ENCODE measurements around the gene CFTR. TPM values are rescaled to one million over a fixed set of nuclear protein-coding genes. Genes with fewer than 3 reads are reported as not detected.

CFTR gene
- total RNA-seq, 1 donor: not detected

- Histone ChIP-seq H3K36me3 (ENCODE audit: insufficient read depth, low read length) (no peaks in the 10 kb centered on the region), H3K4me3 (ENCODE audit: insufficient read depth, low read length) (no peak overlapping the region), H4K20me1 (ENCODE audit: insufficient read depth, low read length) (no peaks in the 10 kb centered on the region), H2AFZ (ENCODE audit: low read length) (no peak overlapping the region), H3K27ac (ENCODE audit: low read depth, low read length) (no peak overlapping the region), H3K27me3 (ENCODE audit: insufficient read depth, low read length) (peaks cover 25% of the 10 kb centered on the region), H3K4me1 (ENCODE audit: insufficient read depth, low read length) (no peaks in the 10 kb centered on the region), H3K4me2 (ENCODE audit: insufficient read depth, low read length) (no peak overlapping the region), H3K79me2 (ENCODE audit: insufficient read depth, low read length) (no peaks in the 10 kb centered on the region), H3K9me3 (ENCODE audit: low read depth, low read length) (no peaks in the 10 kb centered on the region)
- DNase-seq (ENCODE audit: insufficient read length, low spot score, missing footprints): no peak
- no peak for TF ChIP-seq CTCF (IDR thresholded peaks at IDR 0.05; ENCODE audit: extremely low read depth, low read depth, low read length)
Observed at GRCh38 chr7:117478836-117479224, 995 bp upstream of the CFTR start.

- TF ChIP-seq CTCF (IDR thresholded peaks at IDR 0.05; ENCODE audit: extremely low read depth, low read depth, low read length): no peak
- Histone ChIP-seq H4K20me1 (ENCODE audit: insufficient read depth, low read length) (no peaks in the 10 kb centered on the region), H3K4me3 (ENCODE audit: insufficient read depth, low read length) (no peak overlapping the region), H3K79me2 (ENCODE audit: insufficient read depth, low read length) (no peaks in the 10 kb centered on the region), H3K27ac (ENCODE audit: low read depth, low read length) (no peak overlapping the region), H2AFZ (ENCODE audit: low read length) (no peak overlapping the region), H3K36me3 (ENCODE audit: insufficient read depth, low read length) (no peaks in the 10 kb centered on the region), H3K9me3 (ENCODE audit: low read depth, low read length) (no peaks in the 10 kb centered on the region), H3K27me3 (ENCODE audit: insufficient read depth, low read length) (peaks cover 25% of the 10 kb centered on the region), H3K4me2 (ENCODE audit: insufficient read depth, low read length) (no peak overlapping the region), H3K4me1 (ENCODE audit: insufficient read depth, low read length) (no peaks in the 10 kb centered on the region)
- DNase-seq (ENCODE audit: insufficient read length, low spot score, missing footprints): no peak
Observed at GRCh38 chr7:117480055-117480362, 184 bp downstream of the CFTR start.

DNA sequence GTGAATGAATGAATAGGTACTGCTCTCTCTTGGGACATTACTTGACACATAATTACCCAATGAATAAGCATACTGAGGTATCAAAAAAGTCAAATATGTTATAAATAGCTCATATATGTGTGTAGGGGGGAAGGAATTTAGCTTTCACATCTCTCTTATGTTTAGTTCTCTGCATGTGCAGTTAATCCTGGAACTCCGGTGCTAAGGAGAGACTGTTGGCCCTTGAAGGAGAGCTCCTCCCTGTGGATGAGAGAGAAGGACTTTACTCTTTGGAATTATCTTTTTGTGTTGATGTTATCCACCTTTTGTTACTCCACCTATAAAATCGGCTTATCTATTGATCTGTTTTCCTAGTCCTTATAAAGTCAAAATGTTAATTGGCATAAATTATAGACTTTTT is 1.2 kb downstream of the CFTR start:
- Histone ChIP-seq H3K27me3 (ENCODE audit: insufficient read depth, low read length) (peaks cover 25% of the 10 kb centered on the region), H3K9me3 (ENCODE audit: low read depth, low read length) (no peaks in the 10 kb centered on the region)

DNA sequence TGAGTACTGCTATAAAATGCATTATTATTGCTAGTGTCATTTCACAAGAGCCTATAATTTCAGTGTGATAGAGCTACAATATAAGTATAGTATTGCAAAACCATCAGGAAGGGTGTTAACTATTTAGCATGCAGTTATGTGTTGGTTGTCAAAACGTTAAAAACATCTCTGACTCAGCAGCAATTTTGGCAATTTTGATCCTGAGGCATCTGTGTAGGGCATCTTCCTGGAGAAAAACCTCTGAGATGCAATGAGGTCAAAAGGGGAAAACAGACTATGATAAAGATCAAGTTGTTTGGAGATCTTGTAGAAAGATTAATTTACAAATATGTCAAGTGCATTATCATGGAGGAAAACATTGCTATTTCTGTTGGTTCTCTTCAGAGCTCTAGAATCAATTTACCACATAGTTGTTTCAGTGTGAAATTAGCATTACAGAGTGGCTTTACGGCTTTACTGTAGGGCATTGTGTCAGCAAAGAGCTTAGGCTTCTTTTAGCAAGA is 5.3 kb downstream of the CFTR start:
- H3K4me1 ChIP-seq (ENCODE audit: insufficient read depth, low read length): no peaks in the 10 kb centered on the region
- H3K4me3 ChIP-seq (ENCODE audit: insufficient read depth, low read length): no peak overlapping the region
- no peaks in the 10 kb centered on the region for H4K20me1 ChIP-seq (ENCODE audit: insufficient read depth, low read length)
- H3K36me3 ChIP-seq (ENCODE audit: insufficient read depth, low read length): no peaks in the 10 kb centered on the region
- no peak for TF ChIP-seq CTCF (IDR thresholded peaks at IDR 0.05; ENCODE audit: extremely low read depth, low read depth, low read length)
- no peaks in the 10 kb centered on the region for H3K79me2 ChIP-seq (ENCODE audit: insufficient read depth, low read length)
- no peak overlapping the region for H3K4me2 ChIP-seq (ENCODE audit: insufficient read depth, low read length)
- H3K9me3 ChIP-seq (ENCODE audit: low read depth, low read length): no peaks in the 10 kb centered on the region
- H3K27me3 ChIP-seq (ENCODE audit: insufficient read depth, low read length): peaks cover 3% of the 10 kb centered on the region
- H2AFZ ChIP-seq (ENCODE audit: low read length): no peak overlapping the region
- DNase-seq (ENCODE audit: insufficient read length, low spot score, missing footprints): no peak
- H3K27ac ChIP-seq (ENCODE audit: low read depth, low read length): no peak overlapping the region

More for the DNA sequence above, 1.2 kb downstream of the CFTR start:
- TF ChIP-seq CTCF (IDR thresholded peaks at IDR 0.05; ENCODE audit: extremely low read depth, low read depth, low read length): no peak
- H3K27ac ChIP-seq (ENCODE audit: low read depth, low read length): no peak overlapping the region
- H4K20me1 ChIP-seq (ENCODE audit: insufficient read depth, low read length): no peaks in the 10 kb centered on the region
- no peaks in the 10 kb centered on the region for H3K4me1 ChIP-seq (ENCODE audit: insufficient read depth, low read length)
- no peak for DNase-seq (ENCODE audit: insufficient read length, low spot score, missing footprints)
- no peaks in the 10 kb centered on the region for H3K79me2 ChIP-seq (ENCODE audit: insufficient read depth, low read length)
- H3K4me2 ChIP-seq (ENCODE audit: insufficient read depth, low read length): no peak overlapping the region
- H2AFZ ChIP-seq (ENCODE audit: low read length): no peak overlapping the region
- no peaks in the 10 kb centered on the region for H3K36me3 ChIP-seq (ENCODE audit: insufficient read depth, low read length)
- no peak overlapping the region for H3K4me3 ChIP-seq (ENCODE audit: insufficient read depth, low read length)
